ENCODE measurements around the gene SCG3.

- TF ChIP-seq CTCF (IDR thresholded peaks at IDR 0.05 in 8 of 11, conservative IDR thresholded peaks at IDR 0.05 in 3 of 11): no peak
- TF ChIP-seq POLR2A (IDR thresholded peaks at IDR 0.05): no peak
- no peak for TF ChIP-seq POLR2AphosphoS5 (IDR thresholded peaks at IDR 0.05)
Measured at GRCh38 chr15:51687565-51687964, 6.3 kb downstream of the SCG3 start.

Measured in spleen (tissue), 7 donors.